Measurements from ENCODE around the gene SPEM3. TPM values are rescaled to one million over a fixed set of nuclear protein-coding genes. Genes with fewer than 3 reads are reported as not detected.

The SPEM3 gene
- total RNA-seq, 3 donors from 2014 or later (not counting 1 experiment from before 2014, with no cell fraction given) = not detected

GRCh38 chr17:7403977-7404736 lies 24.5 kb upstream of the SPEM3 start, which contains the start of gene TMEM256:
TMEM256 (minus strand) TSS chr17:7404097; CDS start chr17:7404084, 13 bp downstream.
- Histone ChIP-seq H3K4me1 (ENCODE audit: control insufficient read depth, insufficient read depth, low read length) (peaks cover 28% of the 10 kb centered on the region), H3K27me3 (ENCODE audit: control insufficient read depth, insufficient read depth, low read length) (peaks cover 3% of the 10 kb centered on the region), H3K36me3 (ENCODE audit: control insufficient read depth, insufficient read depth, low read length) (no peaks in the 10 kb centered on the region), H3K4me3 (ENCODE audit: low read length) (peak within 1 kb of the TSS; percentile 69), H3K9me3 (ENCODE audit: control insufficient read depth, insufficient read depth, low read length) (no peaks in the 10 kb centered on the region), H3K27ac (ENCODE audit: low read length) (peak within 1 kb of the TSS; percentile 93)
- H3K4me3 Mint-ChIP-seq = peak within 1 kb of the TSS; percentile 92
- TF ChIP-seq, protein P1, sequence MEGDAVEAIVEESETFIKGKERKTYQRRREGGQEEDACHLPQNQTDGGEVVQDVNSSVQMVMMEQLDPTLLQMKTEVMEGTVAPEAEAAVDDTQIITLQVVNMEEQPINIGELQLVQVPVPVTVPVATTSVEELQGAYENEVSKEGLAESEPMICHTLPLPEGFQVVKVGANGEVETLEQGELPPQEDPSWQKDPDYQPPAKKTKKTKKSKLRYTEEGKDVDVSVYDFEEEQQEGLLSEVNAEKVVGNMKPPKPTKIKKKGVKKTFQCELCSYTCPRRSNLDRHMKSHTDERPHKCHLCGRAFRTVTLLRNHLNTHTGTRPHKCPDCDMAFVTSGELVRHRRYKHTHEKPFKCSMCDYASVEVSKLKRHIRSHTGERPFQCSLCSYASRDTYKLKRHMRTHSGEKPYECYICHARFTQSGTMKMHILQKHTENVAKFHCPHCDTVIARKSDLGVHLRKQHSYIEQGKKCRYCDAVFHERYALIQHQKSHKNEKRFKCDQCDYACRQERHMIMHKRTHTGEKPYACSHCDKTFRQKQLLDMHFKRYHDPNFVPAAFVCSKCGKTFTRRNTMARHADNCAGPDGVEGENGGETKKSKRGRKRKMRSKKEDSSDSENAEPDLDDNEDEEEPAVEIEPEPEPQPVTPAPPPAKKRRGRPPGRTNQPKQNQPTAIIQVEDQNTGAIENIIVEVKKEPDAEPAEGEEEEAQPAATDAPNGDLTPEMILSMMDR (IDR thresholded peaks at IDR 0.05) = no peak
- peak within 1 kb of the TSS; percentile 90 to 96 for H3K27ac Mint-ChIP-seq
- ATAC-seq (peak; percentile 85 to 93 (median 86)), DNase-seq (peak; percentile 94 to 98)
- H3K4me1 Mint-ChIP-seq = peaks cover 8 to 30% of the 10 kb centered on the region in 2 donors
- no peaks in the 10 kb centered on the region for H3K9me3 Mint-ChIP-seq
- no peaks in the 10 kb centered on the region for H3K36me3 Mint-ChIP-seq
- intact Hi-C loops (cut with micrococcal nuclease) = loop anchor here (1.0 kb wide), 2 partner anchors 10 to 31 kb away; partner anchors contain the start of genes PLSCR3 and TMEM102
- peaks cover 3 to 12% of the 10 kb centered on the region in 2 donors for H3K27me3 Mint-ChIP-seq (ENCODE audit: low read depth in 2 of 2)
- WGBS (ENCODE audit: insufficient coverage) = 0% methylated on average over 47 of the region's 49 CpGs

DNA sequence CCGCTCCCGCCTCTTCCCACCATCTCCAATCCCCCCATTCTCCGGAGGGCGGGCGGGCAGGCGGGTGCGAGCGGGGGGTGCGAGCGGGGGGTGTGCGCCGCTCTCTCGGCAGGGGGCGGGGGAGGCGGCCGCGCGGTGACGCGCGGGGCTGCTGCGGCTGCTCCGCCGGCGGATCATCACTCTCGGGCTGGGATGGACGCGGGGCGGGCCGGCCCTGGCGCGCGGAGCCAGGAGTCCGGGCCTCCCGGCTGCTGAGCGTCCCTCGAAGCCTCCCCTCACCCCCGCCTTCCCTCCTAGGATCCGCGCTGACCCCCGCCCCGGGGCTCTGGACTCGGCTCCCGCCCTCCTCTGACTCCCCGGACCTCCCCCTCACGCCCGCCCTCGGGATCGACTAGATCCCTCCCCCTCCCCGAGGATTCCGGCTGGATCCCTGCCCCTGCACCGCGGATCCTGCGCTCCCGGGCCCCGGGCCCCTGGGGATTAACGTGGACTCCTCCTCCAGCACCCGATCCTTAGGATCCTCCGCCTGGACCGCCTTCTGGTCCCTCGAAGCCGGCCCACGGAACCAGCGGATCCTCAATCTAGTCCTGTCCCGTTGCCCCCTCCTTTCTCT lies 23.8 kb upstream of the SPEM3 start:
- peak overlapping the region; percentile 69 for H3K4me3 ChIP-seq (ENCODE audit: low read length)
- peak overlapping the region; percentile 93 for H3K27ac ChIP-seq (ENCODE audit: low read length)
- ATAC-seq (peak; percentile 52 to 64 (median 53)), DNase-seq (peak in 1 of 2 donors; percentile 86)
- TF ChIP-seq, protein P1 (IDR thresholded peaks at IDR 0.05) = no peak
- peaks cover 3% of the 10 kb centered on the region for H3K27me3 ChIP-seq (ENCODE audit: control insufficient read depth, insufficient read depth, low read length)
- H3K36me3 ChIP-seq (ENCODE audit: control insufficient read depth, insufficient read depth, low read length) = no peaks in the 10 kb centered on the region
- under 1% methylated on average over 65 of the region's 65 CpGs for WGBS (ENCODE audit: insufficient coverage)
- H3K36me3 Mint-ChIP-seq = no peaks in the 10 kb centered on the region
- peaks cover 28% of the 10 kb centered on the region for H3K4me1 ChIP-seq (ENCODE audit: control insufficient read depth, insufficient read depth, low read length)
- peaks cover 6 to 18% of the 10 kb centered on the region in 2 donors for H3K27me3 Mint-ChIP-seq (ENCODE audit: low read depth in 2 of 2)
- intact Hi-C loops (cut with micrococcal nuclease) = loop anchor here (1.0 kb wide), 2 partner anchors 11 to 30 kb away; partner anchors contain the start of genes PLSCR3 and TMEM102
- H3K4me1 Mint-ChIP-seq = peaks cover 8 to 31% of the 10 kb centered on the region in 2 donors
- H3K9me3 Mint-ChIP-seq = no peaks in the 10 kb centered on the region
- H3K4me3 Mint-ChIP-seq = peak overlapping the region; percentile 92
- H3K9me3 ChIP-seq (ENCODE audit: control insufficient read depth, insufficient read depth, low read length) = no peaks in the 10 kb centered on the region
- peak overlapping the region; percentile 90 to 96 for H3K27ac Mint-ChIP-seq

GRCh38 chr17:7405350-7406234 lies 23.1 kb upstream of the SPEM3 start:
- Histone ChIP-seq H3K4me1 (ENCODE audit: control insufficient read depth, insufficient read depth, low read length) (peaks cover 28% of the 10 kb centered on the region), H3K4me3 (ENCODE audit: low read length) (peak overlapping the region; percentile 69), H3K9me3 (ENCODE audit: control insufficient read depth, insufficient read depth, low read length) (no peaks in the 10 kb centered on the region), H3K27ac (ENCODE audit: low read length) (no peak overlapping the region), H3K27me3 (ENCODE audit: control insufficient read depth, insufficient read depth, low read length) (peaks cover 3% of the 10 kb centered on the region), H3K36me3 (ENCODE audit: control insufficient read depth, insufficient read depth, low read length) (no peaks in the 10 kb centered on the region)
- H3K27me3 Mint-ChIP-seq (ENCODE audit: low read depth in 2 of 2) = peaks cover 6 to 20% of the 10 kb centered on the region in 2 donors
- WGBS (ENCODE audit: insufficient coverage) = 27% methylated on average over 34 of the region's 38 CpGs
- H3K4me1 Mint-ChIP-seq = peaks cover 8 to 31% of the 10 kb centered on the region in 2 donors
- peak overlapping the region; percentile 90 for H3K4me3 Mint-ChIP-seq
- DNase-seq (no peak), ATAC-seq (no peak)
- no peaks in the 10 kb centered on the region for H3K36me3 Mint-ChIP-seq
- H3K9me3 Mint-ChIP-seq = no peaks in the 10 kb centered on the region
- TF ChIP-seq, protein P1 (IDR thresholded peaks at IDR 0.05) = no peak
- peak overlapping the region; percentile 1 to 96 for H3K27ac Mint-ChIP-seq
- intact Hi-C loops (cut with micrococcal nuclease) = no loop called here

Data from natural killer cell (primary cell).